HG02884 (cell line): ENCODE measurements around the gene PCDHA12.
"Not testable (repeated sequence)": the region's sequence is repeated elsewhere in the genome, so short reads cannot be mapped to it uniquely, and the experiment has no call there.

Experiments used
- ATAC-seq: cut with Tn5 transposase; IDR thresholded peaks from one replicate; pipeline ENCODE4 v1.9.1; 2021; ENCODE audit warnings: mild to moderate bottlenecking, moderate library complexity; ENCODE audit not compliant: unreplicated experiment

PCDHA12 gene

DNA sequence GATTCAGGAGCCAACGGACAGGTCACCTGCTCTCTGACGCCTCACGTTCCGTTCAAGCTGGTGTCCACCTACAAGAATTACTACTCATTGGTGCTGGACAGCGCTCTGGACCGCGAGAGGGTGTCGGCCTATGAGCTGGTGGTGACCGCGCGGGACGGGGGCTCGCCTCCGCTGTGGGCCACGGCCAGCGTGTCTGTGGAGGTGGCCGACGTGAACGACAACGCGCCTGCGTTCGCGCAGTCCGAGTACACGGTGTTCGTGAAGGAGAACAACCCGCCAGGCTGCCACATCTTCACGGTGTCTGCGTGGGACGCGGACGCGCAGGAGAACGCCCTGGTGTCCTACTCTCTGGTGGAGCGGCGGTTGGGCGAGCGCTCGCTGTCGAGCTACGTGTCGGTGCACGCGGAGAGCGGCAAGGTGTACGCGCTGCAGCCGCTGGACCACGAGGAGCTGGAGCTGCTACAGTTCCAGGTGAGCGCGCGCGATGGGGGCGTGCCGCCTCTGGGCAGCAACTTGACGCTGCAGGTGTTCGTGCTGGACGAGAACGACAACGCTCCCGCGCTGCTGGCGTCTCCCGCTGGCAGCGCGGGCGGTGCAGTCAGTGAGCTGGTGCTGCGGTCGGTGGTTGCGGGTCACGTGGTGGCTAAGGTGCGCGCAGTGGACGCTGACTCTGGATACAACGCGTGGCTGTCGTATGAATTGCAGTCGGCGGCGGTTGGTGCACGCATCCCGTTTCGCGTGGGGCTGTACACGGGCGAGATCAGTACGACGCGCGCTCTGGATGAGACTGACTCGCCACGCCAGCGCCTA is 17.7 kb upstream of the PCDHA12 start:
- no peak for ATAC-seq

DNA sequence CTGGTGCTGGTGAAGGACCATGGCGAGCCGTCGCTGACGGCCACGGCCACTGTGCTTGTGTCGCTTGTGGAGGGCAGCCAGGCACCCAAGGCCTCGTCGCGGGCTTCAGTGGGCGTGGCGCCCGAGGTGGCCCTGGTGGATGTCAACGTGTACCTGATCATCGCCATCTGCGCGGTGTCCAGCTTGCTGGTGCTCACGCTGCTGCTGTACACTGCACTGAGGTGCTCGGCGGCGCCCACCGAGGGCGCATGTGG is 17.2 kb upstream of the PCDHA12 start:
- ATAC-seq: no peak

DNA sequence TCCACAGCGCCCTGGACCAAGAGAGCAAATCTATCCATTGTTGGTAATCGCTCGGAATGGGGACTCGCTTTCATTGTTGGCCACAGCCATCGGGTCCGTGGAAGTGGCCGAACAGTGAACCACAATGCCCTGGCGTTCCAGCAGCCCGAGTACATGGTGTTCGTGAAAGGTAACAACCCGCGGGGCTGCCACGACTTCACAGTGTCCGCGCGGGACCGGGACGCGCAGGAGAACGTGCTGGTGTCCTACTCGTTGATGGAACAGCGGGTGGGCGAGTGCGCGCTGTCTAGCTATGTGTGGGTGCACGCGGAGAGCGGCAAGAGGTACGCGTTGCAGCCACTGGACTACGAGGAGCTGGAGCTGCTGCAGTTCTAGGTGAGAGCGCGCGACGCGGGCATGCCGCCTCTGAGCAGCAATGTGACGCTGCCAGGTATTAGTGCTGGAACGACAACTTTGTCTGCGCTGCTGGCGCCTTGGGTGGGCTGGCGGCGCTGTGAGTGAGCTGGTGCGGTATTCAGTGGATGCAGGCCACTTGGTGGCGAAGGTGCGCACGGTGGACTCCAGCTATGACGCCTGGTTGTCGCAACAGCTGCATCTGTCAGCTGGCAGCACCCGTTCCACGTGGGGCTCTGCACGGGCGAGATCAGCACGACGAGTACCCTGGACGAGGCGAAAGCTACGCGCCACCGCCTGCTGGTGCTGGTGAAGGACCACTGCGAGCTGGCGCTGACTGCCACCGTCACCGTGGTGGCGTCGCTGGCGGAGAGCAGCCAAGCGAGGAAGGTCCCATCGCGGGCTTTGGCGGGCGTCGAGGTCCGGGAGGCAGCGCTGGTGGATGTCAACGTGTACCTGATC is 12.4 kb upstream of the PCDHA12 start:
- no peak for ATAC-seq

DNA sequence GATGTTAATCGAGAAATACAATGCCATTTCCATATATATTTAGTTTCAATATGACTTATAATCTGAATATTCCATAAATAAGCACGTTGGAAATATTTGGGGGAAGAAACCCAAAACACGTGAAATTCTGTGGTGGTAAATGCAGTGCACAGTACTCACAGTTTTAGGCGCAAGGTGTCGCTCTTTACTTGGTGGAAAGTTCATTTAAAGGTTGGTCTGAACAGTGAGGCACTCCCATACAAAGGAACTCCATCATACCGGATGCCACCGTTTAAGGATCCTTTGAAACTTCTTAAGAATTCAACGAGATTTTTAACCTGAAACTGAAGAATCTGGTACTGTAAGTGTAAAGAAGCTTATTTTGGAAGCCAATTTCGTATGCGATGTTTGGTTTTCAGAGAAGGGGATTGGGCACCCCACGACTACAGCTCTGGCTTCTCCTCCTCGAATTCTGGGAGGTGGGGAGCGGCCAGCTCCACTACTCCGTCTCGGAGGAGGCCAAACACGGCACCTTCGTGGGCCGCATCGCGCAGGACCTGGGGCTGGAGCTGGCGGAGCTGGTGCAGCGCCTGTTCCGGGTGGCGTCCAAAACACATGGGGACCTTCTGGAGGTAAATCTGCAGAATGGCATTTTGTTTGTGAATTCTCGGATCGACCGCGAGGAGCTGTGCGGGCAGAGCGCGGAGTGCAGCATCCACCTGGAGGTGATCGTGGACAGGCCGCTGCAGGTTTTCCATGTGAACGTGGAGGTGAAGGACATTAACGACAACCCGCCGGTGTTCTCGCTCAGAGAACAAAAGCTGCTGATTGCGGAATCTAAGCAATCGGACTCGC is 6.2 kb upstream of the PCDHA12 start, which contains the start of gene PCDHA11:
Gene PCDHA11, plus strand, starts transcription at position 237 of the 834 bp plus-strand sequence. Its CDS starts 147 bp downstream, at position 384.
- no peak for ATAC-seq

DNA sequence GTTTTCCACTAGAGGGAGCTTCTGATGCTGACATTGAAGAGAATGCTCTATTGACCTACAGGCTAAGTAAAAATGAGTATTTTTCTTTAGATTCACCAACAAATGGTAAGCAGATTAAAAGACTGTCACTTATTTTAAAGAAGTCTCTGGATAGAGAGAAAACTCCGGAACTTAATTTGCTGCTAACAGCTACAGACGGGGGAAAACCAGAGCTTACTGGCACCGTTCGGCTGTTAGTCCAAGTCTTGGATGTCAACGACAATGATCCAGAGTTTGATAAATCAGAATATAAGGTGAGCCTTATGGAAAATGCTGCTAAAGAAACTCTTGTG is 5.6 kb upstream of the PCDHA12 start:
- ATAC-seq: no peak

DNA sequence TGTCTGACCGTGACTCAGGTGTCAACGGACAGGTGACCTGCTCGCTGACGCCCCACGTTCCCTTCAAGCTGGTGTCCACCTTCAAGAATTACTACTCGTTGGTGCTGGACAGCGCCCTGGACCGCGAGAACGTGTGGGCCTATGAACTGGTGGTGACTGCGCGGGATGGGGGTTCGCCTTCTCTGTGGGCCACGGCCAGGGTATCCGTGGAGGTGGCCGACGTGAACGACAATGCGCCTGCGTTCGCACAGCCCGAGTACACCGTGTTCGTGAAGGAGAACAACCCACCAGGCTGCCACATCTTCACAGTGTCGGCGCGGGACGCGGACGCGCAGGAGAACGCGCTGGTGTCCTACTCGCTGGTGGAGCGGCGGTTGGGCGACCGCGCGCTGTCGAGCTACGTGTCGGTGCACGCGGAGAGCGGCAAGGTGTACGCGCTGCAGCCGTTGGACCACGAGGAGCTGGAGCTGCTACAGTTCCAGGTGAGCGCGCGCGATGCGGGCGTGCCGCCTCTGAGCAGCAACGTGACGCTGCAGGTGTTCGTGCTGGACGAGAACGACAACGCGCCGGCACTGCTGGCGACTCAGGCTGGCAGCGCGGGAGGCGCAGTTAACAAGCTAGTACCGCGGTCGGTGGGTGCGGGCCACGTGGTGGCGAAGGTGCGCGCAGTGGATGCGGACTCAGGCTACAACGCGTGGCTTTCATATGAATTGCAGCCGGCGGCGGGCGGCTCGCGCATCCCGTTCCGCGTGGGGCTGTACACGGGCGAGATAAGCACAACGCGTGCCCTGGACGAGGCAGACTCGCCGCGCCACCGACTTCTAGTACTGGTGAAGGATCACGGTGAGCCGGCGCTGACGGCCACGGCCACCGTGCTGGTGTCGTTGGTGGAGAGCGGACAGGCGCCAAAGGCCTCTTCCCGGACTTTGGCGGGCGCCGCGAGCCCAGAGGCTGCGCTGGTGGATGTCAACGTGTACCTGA is 4.6 kb upstream of the PCDHA12 start:
- ATAC-seq: no peak

DNA sequence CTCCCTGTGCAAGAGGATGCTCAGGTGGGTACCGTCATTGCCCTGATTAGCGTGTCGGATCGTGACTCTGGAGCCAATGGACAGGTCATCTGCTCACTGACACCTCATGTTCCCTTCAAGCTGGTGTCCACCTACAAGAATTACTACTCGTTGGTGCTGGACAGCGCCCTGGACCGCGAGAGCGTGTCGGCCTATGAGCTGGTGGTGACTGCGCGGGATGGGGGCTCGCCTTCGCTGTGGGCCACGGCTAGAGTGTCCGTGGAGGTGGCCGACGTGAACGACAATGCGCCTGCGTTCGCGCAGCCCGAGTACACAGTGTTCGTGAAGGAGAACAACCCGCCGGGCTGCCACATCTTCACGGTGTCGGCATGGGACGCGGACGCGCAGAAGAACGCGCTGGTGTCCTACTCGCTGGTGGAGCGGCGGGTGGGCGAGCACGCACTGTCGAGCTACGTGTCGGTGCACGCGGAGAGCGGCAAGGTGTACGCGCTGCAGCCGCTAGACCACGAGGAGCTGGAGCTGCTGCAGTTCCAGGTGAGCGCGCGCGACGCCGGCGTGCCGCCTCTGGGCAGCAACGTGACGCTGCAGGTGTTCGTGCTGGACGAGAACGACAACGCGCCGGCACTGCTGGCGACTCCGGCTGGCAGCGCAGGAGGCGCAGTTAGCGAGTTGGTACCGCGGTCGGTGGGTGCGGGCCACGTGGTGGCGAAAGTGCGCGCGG is 1.6 kb downstream of the PCDHA12 start:
- ATAC-seq: not testable (repeated sequence)

DNA sequence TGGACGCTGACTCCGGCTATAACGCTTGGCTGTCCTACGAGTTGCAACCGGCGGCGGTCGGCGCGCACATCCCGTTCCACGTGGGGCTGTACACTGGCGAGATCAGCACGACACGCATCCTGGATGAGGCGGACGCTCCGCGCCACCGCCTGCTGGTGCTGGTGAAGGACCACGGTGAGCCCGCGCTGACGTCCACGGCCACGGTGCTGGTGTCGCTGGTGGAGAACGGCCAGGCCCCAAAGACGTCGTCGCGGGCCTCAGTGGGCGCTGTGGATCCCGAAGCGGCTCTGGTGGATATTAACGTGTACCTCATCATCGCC is 2.1 kb downstream of the PCDHA12 start:
- ATAC-seq: no peak

DNA sequence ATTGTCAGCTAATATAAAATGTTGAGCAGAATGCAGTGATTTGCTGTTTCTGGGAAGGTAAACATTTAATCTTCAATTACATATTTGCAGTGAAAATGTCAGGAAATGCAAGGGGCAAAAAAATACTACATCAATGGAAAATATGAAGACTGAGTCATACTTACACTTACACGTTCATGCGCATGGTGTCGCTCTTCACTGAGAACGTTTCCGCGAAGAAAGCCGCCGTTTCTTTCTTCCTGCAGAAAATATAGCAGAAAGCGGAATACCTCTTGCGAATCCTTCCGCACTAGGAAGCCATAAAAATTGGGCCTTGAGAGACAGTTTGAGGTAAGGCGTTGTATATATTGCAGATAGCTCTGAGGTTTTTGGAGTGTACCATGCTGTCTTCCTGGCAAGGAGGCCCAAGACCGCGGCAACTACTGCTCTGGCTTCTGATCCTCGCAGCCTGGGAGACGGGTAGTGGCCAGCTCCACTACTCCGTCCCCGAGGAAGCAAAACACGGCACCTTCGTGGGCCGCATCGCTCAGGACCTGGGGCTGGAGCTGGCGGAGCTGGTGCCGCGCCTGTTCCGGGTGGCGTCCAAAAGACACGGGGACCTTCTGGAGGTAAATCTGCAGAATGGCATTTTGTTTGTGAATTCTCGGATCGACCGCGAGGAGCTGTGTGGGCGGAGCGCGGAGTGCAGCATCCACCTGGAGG is 6.9 kb downstream of the PCDHA12 start, which contains the start of gene PCDHA13:
Gene PCDHA13, plus strand, starts transcription at position 236 of the 702 bp plus-strand sequence. Its CDS starts 145 bp downstream, at position 381.
- ATAC-seq: no peak

DNA sequence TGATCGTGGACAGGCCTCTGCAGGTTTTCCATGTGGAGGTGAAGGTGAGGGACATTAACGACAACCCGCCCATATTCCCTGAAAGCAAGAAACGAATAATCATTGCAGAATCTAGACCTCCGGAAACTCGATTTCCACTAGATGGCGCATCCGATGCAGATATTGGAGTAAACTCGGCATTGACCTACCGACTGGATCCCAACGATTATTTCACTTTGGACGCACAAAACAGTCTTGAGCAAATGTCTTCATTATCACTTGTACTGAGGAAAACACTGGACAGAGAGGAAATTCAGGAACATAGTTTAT is 7.4 kb downstream of the PCDHA12 start:
- no peak for ATAC-seq

DNA sequence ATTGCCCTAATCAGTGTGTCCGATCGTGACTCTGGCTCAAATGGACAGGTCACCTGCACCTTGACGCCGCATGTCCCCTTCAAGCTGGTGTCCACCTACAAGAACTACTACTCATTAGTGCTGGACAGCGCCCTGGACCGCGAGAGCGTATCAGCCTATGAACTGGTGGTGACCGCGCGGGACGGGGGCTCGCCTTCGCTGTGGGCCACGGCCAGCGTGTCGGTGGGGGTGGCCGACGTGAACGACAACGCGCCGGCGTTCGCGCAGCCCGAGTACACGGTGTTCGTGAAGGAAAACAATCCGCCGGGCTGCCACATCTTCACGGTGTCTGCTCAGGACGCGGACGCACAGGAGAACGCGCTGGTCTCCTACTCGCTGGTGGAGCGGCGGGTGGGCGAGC is 8.3 kb downstream of the PCDHA12 start:
- no peak for ATAC-seq

DNA sequence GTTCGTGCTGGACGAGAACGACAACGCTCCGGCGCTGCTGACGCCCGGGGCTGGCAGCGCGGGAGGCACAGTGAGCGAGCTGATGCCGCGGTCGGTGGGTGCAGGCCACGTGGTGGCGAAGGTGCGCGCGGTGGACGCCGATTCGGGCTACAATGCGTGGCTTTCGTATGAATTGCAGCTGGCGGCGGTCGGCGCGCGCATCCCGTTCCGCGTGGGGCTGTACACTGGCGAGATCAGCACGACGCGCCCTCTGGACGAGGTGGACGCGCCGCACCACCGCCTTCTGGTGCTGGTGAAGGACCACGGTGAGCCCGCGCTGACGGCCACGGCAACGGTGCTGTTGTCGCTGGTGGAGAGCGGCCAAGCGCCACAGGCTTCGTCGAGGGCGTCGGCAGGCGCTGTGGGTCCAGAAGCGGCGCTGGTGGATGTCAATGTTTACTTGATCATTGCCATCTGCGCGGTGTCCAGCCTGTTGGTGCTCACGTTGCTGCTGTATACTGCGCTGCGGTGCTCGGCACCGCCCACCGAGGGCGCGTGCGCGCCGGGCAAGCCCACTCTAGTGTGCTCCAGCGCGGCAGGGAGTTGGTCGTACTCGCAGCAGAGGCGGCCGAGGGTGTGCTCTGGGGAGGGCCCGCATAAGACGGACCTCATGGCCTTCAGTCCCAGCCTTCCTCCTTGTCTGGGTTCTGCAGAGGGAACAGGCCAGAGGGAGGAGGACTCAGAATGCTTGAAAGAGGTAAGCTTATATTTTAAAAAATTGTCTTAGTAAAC is 9.0 kb downstream of the PCDHA12 start:
- ATAC-seq: no peak

DNA sequence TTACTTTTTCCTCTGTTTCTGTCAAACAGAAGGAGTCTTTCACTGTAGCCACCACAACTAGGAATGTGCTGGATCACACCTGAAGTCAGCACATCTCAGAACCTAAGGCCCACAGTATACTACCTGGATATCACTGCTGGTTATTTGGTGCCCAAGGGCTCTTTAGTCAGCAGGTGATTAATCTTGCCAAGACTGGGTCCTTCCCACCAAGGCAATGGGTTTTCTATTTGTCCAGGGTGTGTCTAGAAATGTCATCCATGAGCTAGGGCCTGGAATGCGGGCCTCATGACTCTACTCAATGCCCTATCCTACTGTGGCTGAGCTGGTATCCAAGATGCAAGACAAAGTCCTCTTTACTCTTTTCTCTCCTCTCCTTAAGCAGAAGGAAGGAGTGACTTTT is 41.2 kb downstream of the PCDHA12 start:
- no peak for ATAC-seq

DNA sequence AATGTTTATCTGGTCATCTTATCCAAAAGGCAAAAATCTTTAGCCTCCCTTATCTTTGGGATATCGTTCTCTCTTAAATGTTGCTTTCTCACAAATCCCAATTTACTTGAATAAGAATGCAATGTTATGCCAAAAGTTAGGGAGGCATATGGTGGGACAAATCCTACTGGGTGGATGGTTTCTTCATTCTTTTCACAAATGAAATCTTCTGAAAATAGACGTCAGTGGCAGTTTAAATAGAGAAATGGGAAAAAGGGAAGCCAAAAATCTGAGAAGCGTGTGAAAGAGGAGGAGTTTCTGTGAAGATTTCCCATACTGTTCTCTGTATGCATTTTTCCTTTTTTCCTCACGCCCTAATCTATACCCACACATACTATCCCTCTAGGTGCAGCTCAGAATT is 48.5 kb downstream of the PCDHA12 start:
- ATAC-seq: no peak

DNA sequence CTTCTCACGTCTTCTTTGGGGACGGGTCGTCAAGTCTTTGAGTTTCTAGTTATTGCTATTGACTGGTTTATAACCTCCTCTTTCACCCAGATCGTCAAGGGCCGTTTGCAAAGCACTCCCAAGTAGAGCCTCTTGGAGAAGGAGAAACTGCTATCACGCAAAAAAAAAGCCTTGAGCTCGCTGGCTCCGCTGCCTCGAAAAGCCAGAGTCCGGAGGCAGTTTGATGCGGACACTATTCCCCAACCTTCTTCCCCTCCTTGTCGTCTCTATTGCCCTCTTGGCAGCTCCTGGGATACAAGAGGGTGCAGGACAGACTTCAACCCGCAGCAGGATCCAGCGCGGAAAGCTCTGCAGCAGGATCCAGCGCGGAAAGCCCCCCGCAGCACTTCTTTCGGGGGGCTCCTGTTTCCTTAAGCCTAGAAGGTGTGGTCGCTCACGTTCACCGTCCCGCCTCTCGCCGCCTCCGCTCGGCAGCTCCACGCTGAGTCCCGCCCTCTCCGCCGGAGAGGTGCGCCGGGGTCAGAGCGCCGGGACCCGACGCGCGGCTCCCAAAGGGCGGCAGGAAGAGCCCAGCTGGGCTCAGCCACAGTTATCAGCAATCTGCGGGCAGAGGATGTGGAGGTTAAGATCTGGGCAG is 50.8 kb downstream of the PCDHA12 start, which contains the start of gene PCDHAC1:
Gene PCDHAC1, plus strand, starts transcription at position 494 of the 637 bp plus-strand sequence. CDS start 594 bp downstream, outside the sequence.
- no peak for ATAC-seq

DNA sequence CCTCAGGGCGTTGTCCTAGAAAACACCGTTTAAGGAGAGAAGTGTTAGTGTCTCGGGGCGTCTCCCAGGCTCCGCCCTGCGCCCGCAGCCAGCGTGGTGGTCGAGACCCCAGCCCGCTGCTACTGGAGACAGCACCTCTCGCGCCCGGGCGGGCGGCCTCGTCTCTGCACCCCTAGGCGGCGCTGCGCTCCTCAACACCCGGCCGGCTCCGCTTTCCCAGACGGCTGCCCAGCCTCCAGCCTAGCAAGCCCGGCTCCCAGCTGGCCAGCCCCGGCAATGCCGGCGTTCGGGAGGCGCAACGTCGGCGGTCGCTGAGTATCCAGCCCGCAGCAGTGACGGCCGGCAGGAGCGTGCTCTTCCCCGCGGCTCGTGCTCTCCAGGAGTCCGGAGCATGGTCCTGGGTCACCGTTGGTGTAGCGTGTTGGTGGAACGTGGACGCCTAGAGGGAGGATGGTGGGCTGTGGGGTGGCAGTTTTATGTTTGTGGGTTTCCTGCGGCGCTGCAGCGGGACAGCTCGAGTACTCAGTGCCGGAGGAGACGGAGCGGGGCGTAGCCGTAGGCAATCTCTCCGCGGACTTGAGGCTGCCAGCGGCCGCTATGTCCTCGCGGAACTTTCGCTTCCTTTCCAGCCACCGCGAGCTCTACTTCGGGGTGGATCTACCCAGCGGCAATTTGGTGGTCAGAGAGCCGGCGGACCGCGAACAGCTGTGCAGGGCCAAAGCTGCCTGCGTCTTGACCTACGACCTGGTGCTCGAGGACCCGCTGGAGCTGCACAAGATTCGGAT is 51.5 kb downstream of the PCDHA12 start:
- no peak for ATAC-seq

DNA sequence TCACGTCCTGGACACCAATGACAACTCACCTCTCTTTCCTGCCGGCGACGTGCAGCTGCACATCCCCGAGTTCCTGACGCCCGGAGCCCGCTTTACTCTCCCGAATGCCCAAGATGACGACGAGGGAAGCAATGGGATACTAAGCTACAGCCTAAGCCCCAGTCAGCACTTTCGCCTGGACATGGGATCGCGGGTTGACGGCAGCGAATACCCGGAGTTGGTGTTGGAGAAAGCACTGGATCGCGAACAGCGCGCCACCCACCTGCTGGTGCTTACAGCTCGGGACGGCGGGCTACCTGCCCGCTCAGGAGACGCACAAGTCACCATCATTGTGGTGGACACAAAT is 52.1 kb downstream of the PCDHA12 start:
- no peak for ATAC-seq
